Activated B cell treated with CpG ODN at 0.5 μM for 24 hours (primary cell): ENCODE data around the gene DEPP1. TPM values are rescaled to one million over a fixed set of nuclear protein-coding genes. Genes with fewer than 3 reads are reported as not detected.

Experiments used
- ATAC-seq: fragments of 200-7000 bp; cut with Tn5 transposase; one replicate; pipeline ENCODE4 v1.10.0; 2021; ENCODE audit warnings: low read depth, mild to moderate bottlenecking, moderate library complexity
- CTCF ChIA-PET: fragments of 350-600 bp; sonication (Branson Sonifier 250); formaldehyde crosslinking; loops from one replicate; lab custom pipeline; 2021; ENCODE audit warnings: antibody characterized with exemption; lab: Charles Lee
- POLR2A ChIA-PET: fragments of 350-600 bp; sonication (Branson Sonifier 250); formaldehyde crosslinking; loops from one replicate; lab custom pipeline; 2021; ENCODE audit warnings: antibody characterized with exemption; lab: Charles Lee
- DNase-seq: peaks from one replicate; pipeline ENCODE4 v3.0.0; 2022
- H3K27ac Mint-ChIP-seq: one replicate; pipeline ENCODE4 v1.8.0; 2020; ENCODE audit warnings: mixed read lengths
- H3K27me3 Mint-ChIP-seq: one replicate; pipeline ENCODE4 v1.8.0; 2021; ENCODE audit warnings: mixed read lengths
- H3K36me3 Mint-ChIP-seq: one replicate; pipeline ENCODE4 v1.8.0; 2021; ENCODE audit warnings: low read depth, mixed read lengths
- H3K4me1 Mint-ChIP-seq: one replicate; pipeline ENCODE4 v1.8.0; 2021; ENCODE audit warnings: mixed read lengths
- H3K4me3 Mint-ChIP-seq: one replicate; pipeline ENCODE4 v1.8.0; 2020; ENCODE audit warnings: mild to moderate bottlenecking, mixed read lengths
- H3K9me3 Mint-ChIP-seq: one replicate; pipeline ENCODE4 v1.8.0; 2020; ENCODE audit warnings: mixed read lengths
- intact Hi-C: fragments of 100-400 bp; cut with micrococcal nuclease; formaldehyde crosslinking; loops from one replicate; pipeline ENCODE4 v1.15.1; 2024
- total RNA-seq: library from RNA; stranded (reverse); gene quantifications from 2 replicates; pipeline ENCODE4 v1.2.3, GENCODE V29; 2022
- TF ChIP-seq, protein P1 (sequence below): fragments of 200-600 bp; IDR thresholded peaks from one replicate; pipeline ENCODE4 v1.8.0; 2022; ENCODE audit warnings: antibody characterized with exemption, mild to moderate bottlenecking

The DEPP1 gene
- total RNA-seq, 1 donor from 2014 or later: 0.11 TPM

DNA sequence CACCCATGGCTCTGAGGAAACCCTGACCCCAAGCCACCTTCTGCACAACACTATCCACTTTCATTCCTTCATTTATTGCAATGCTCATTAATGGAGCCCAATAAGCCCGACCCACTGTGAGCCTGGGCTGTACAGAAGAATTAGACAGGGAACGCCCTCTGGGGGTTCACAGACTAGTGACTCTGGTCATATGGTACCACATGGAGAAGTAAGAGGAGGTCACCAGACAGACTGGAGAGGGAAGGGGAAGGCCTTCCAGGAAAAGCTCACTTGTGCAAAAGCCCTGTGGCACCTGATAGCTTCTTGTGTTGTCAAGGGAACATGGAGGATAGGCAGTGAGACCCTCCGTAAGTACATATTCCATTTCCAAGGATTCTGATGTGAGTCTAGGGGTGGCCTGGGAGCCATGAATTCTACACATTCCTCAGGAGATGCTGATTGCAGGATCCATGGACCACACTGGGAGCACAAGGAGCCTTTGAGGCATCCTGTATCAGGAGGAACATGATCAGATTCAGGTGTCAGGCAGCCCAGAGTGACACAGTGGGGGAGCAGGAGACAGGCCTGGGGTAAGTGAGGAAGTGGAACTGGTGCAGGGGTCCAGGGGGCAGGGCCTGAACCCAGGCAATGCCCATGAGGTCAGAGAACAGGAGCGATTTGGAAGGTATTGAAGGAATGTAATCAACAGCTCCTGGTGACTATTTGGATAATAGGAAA is 47.5 kb downstream of the DEPP1 start:
- H3K27ac Mint-ChIP-seq: no peak overlapping the region
- intact Hi-C loops: no loop called here
- H3K36me3 Mint-ChIP-seq: no peaks in the 10 kb centered on the region
- no peak overlapping the region for H3K4me3 Mint-ChIP-seq
- H3K4me1 Mint-ChIP-seq: no peaks in the 10 kb centered on the region
- ChIA-PET POLR2A (no interaction called here), CTCF (interaction anchor here (1.0 to 4.6 kb wide), 4 partner anchors 14 to 46 kb away, joined by 3 to 60 read pairs (median 44); partner anchors contain the start of gene DEPP1)
- no peak for ATAC-seq
- H3K27me3 Mint-ChIP-seq: no peaks in the 10 kb centered on the region
- TF ChIP-seq, protein P1, sequence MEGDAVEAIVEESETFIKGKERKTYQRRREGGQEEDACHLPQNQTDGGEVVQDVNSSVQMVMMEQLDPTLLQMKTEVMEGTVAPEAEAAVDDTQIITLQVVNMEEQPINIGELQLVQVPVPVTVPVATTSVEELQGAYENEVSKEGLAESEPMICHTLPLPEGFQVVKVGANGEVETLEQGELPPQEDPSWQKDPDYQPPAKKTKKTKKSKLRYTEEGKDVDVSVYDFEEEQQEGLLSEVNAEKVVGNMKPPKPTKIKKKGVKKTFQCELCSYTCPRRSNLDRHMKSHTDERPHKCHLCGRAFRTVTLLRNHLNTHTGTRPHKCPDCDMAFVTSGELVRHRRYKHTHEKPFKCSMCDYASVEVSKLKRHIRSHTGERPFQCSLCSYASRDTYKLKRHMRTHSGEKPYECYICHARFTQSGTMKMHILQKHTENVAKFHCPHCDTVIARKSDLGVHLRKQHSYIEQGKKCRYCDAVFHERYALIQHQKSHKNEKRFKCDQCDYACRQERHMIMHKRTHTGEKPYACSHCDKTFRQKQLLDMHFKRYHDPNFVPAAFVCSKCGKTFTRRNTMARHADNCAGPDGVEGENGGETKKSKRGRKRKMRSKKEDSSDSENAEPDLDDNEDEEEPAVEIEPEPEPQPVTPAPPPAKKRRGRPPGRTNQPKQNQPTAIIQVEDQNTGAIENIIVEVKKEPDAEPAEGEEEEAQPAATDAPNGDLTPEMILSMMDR: no peak
- H3K9me3 Mint-ChIP-seq: no peaks in the 10 kb centered on the region
- DNase-seq: no peak

DNA sequence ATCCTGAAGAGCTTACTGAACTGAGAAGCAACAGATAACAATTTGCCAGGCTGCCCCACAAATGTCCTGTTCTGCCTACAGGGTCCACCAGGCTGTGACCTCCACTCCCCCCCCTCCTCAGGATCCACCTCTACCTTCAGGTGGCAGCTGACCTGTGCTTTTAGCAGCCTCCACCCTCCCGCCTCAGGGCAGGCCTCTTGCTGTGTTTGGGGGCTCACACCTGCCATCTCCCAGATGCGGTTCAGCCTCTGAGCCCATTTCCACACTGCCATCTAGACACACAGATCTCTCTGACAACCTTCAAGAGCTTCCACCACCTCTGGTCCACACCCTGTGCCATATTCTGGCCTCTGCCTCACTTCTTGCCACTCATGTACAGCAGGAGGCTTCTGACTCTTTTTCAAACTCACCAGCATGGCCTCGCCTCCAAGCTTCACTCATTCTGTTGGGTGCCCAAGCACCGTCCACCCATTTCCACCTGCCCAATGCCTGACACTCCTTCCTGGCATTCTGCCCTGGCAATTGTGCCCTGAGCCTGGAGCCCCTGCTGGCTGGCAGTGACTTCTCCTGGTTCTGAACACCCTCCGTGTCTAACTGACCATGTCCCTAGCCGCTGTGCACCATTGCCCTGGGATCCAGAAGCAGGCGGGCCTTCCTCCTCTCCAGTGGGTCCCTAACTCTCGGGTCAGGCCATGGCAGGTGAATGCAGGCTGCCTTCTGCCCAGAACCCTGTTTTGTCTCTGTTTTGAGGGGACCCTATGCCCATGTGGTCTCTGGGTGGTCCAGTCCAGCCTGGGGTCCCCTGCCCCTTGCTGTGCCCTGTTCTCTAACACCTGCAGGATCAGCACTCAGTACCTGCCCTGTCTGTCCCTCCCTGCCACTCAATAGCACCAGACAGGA is 49.0 kb downstream of the DEPP1 start:
- intact Hi-C loops: no loop called here
- ChIA-PET CTCF (interaction anchor here (1.1 kb wide), 1 partner anchor 47 kb away, joined by 3 read pairs; no protein-coding TSS in a partner anchor), POLR2A (no interaction called here)
- Mint-ChIP-seq H3K9me3 (no peaks in the 10 kb centered on the region), H3K27ac (no peak overlapping the region), H3K4me1 (no peaks in the 10 kb centered on the region), H3K27me3 (no peaks in the 10 kb centered on the region), H3K36me3 (no peaks in the 10 kb centered on the region), H3K4me3 (no peak overlapping the region)
- no peak for DNase-seq
- TF ChIP-seq, protein P1: no peak
- ATAC-seq: no peak

DNA sequence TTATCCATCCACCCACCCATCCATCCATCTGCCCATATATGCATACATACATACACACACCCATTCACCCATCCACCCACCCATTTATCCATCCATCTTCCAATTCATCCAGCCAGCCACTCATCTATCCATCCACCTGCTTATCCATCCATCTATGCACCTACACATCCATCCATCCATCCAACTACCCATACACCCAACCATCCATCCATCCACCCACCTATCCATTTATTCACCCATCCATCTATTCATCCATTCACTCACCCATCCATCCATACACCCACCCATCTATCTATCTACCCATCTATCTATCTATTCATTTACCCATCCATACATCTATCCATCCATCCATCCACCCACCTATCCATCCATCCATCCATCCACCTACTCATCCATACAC is 50.1 kb downstream of the DEPP1 start:
- no peak for DNase-seq
- no peak for ATAC-seq
- intact Hi-C loops: no loop called here
- Mint-ChIP-seq H3K4me3 (no peak overlapping the region), H3K27ac (no peak overlapping the region), H3K9me3 (no peaks in the 10 kb centered on the region), H3K4me1 (no peaks in the 10 kb centered on the region), H3K27me3 (no peaks in the 10 kb centered on the region), H3K36me3 (no peaks in the 10 kb centered on the region)
- TF ChIP-seq, protein P1: no peak
- ChIA-PET POLR2A (no interaction called here), CTCF (interaction anchor here (1.1 kb wide), 1 partner anchor 48 kb away, joined by 3 read pairs; no protein-coding TSS in a partner anchor)

DNA sequence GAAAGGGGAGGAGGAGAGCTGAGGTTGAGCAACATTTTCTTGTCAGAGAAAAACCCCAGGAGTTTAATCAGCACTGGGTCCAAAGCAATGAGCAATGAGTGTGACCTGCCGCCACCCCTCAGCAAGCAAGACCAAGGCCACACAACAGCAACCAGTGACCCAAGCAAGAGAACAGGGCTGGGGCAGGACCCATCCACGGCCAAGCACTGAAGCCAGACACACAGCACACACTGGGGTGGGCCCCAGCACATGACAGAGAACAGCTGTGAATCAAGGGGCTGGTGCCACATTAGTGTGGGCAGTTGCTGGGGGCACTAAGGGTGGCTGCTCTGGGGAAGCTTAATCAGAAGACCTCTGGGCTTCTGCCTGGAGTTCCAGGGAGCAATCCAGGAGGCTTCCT is 51.3 kb downstream of the DEPP1 start:
- H3K36me3 Mint-ChIP-seq: no peaks in the 10 kb centered on the region
- DNase-seq (no peak), ATAC-seq (no peak)
- ChIA-PET POLR2A (no interaction called here), CTCF (no interaction called here)
- H3K27me3 Mint-ChIP-seq: no peaks in the 10 kb centered on the region
- H3K9me3 Mint-ChIP-seq: no peaks in the 10 kb centered on the region
- no peaks in the 10 kb centered on the region for H3K4me1 Mint-ChIP-seq
- intact Hi-C loops: no loop called here
- no peak overlapping the region for H3K4me3 Mint-ChIP-seq
- no peak overlapping the region for H3K27ac Mint-ChIP-seq
- TF ChIP-seq, protein P1: no peak
